Gastroesophageal sphincter (tissue), 4 donors: ENCODE results near the gene BCORL1. TPM values are rescaled to one million over a fixed set of nuclear protein-coding genes. Genes with fewer than 3 reads are reported as not detected.

Experiments
- ATAC-seq: fragments of 150-250 bp; one replicate; pipeline ENCODE4 v1.9.1; 2016; ENCODE audit warnings: mild to moderate bottlenecking, moderate library complexity
- H3K27ac ChIP-seq, 4 donors: fragments of 200-600 bp; sonication (generic) in 3 of 4; 1 replicate in 3 of 4; 2 replicates in 1 of 4; pipeline ENCODE4 v1.5.1; 2016 to 2019
- H3K27me3 ChIP-seq: fragments of 200-600 bp; sonication (generic); one replicate; pipeline ENCODE4 v1.5.1; 2019
- H3K36me3 ChIP-seq, 2 donors: fragments of 200-600 bp; sonication (generic); one replicate each; pipeline ENCODE4 v1.5.1; 2019; ENCODE audit warnings: control low read depth in 1 of 2
- H3K4me1 ChIP-seq, 3 donors: fragments of 200-600 bp; sonication (generic); 1 replicate in 2 of 3; 2 replicates in 1 of 3; pipeline ENCODE4 v1.5.1; 2016 to 2019; ENCODE audit warnings: control low read depth in 2 of 3
- H3K4me3 ChIP-seq, 2 donors: fragments of 200-600 bp; sonication (generic); one replicate each; pipeline ENCODE4 v1.5.1; 2019; ENCODE audit warnings: mild to moderate bottlenecking in 1 of 2, moderate library complexity in 1 of 2
- H3K9me3 ChIP-seq, 3 donors: fragments of 200-600 bp; sonication (generic); one replicate each; pipeline ENCODE4 v1.5.1; 2017 to 2019; ENCODE audit warnings: control low read depth in 2 of 3
- EP300 ChIP-seq: sonication (generic); formaldehyde crosslinking; IDR thresholded peaks from one replicate; pipeline ENCODE4 v1.6.1; 2017; ENCODE audit warnings: antibody characterized with exemption, mild to moderate bottlenecking
- POLR2A ChIP-seq, 2 donors: fragments of 450-650 bp; IDR thresholded peaks; one replicate each; pipeline ENCODE4 v1.6.1; 2017; ENCODE audit warnings: antibody characterized with exemption in 2 of 2, mild to moderate bottlenecking in 2 of 2, moderate library complexity in 1 of 2
- POLR2AphosphoS5 ChIP-seq: sonication (generic); formaldehyde crosslinking; IDR thresholded peaks from one replicate; pipeline ENCODE4 v1.6.1; 2017; ENCODE audit warnings: antibody characterized with exemption
- whole genome bisulfite sequencing, 2 donors: methylation state at CpG; one replicate each; pipeline ENCODE4 v1.1.5; 2018; ENCODE audit warnings: low coverage in 1 of 2; 5-methylcytosine and 5-hydroxymethylcytosine counted together
- total RNA-seq, 4 donors: library from RNA; depleted of rRNA; stranded (reverse); fragments of >200 nt; gene quantifications; one replicate each; pipeline ENCODE4 v1.1.0, GENCODE V29; 2016
- TF ChIP-seq, protein P1 (sequence below), 4 experiments: fragments of 200-600 bp in 2 of 4; fragments of 450-650 bp in 2 of 4; sonication (generic) in 1 of 4; IDR thresholded peaks; one replicate each; pipeline ENCODE4 v1.5.1; 2017 to 2019; ENCODE audit warnings: antibody characterized with exemption in 4 of 4, mild to moderate bottlenecking in 2 of 4, moderate library complexity in 2 of 4

The BCORL1 gene
- total RNA-seq, 4 donors from 2014 or later, result 2.8 to 10.4 (median 6.6) TPM

DNA sequence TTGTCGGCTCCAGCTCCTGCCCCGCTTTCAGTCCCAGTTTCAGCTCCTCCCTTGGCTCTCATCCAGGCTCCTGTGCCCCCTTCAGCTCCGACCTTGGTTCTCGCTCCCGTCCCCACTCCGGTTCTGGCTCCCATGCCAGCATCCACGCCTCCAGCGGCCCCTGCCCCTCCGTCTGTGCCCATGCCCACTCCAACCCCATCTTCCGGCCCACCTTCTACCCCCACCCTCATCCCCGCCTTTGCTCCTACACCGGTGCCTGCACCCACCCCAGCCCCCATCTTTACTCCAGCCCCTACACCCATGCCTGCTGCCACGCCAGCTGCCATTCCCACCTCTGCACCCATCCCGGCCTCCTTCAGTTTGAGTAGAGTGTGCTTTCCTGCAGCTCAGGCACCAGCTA, 31.2 kb downstream of the BCORL1 start:
- Histone ChIP-seq H3K4me1 (peaks cover 0 to 3% (median 0%) of the 10 kb centered on the region in 3 donors), H3K4me3 (no peak overlapping the region), H3K27ac (no peak overlapping the region), H3K36me3 (peaks cover 0 to 57% of the 10 kb centered on the region in 2 donors), H3K27me3 (no peaks in the 10 kb centered on the region), H3K9me3 (no peaks in the 10 kb centered on the region)
- no peak for TF ChIP-seq POLR2A (IDR thresholded peaks at IDR 0.05)
- TF ChIP-seq POLR2AphosphoS5, result no peak
- TF ChIP-seq, protein P1, sequence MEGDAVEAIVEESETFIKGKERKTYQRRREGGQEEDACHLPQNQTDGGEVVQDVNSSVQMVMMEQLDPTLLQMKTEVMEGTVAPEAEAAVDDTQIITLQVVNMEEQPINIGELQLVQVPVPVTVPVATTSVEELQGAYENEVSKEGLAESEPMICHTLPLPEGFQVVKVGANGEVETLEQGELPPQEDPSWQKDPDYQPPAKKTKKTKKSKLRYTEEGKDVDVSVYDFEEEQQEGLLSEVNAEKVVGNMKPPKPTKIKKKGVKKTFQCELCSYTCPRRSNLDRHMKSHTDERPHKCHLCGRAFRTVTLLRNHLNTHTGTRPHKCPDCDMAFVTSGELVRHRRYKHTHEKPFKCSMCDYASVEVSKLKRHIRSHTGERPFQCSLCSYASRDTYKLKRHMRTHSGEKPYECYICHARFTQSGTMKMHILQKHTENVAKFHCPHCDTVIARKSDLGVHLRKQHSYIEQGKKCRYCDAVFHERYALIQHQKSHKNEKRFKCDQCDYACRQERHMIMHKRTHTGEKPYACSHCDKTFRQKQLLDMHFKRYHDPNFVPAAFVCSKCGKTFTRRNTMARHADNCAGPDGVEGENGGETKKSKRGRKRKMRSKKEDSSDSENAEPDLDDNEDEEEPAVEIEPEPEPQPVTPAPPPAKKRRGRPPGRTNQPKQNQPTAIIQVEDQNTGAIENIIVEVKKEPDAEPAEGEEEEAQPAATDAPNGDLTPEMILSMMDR (IDR thresholded peaks at IDR 0.05), result no peak
- TF ChIP-seq EP300, result no peak
- no peak for ATAC-seq
- 69 to 89% methylated on average over 4 to 9 of the region's 14 CpGs for WGBS, 2 donors

DNA sequence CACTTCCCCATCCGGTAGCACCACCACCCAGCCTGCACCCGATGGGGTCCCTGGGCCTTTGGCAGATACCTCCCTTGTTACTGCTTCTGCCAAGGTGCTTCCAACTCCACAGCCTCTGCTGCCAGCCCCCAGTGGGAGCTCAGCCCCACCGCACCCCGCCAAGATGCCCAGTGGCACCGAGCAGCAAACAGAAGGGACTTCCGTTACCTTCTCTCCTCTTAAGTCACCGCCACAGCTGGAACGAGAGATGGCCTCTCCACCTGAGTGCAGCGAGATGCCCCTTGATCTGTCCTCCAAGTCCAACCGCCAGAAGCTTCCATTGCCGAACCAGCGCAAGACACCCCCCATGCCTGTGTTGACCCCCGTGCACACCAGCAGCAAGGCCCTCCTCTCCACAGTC, 31.9 kb downstream of the BCORL1 start:
- peaks cover 0 to 51% of the 10 kb centered on the region in 2 donors for H3K36me3 ChIP-seq
- WGBS, 2 donors, result 100% methylated on average over 1 of the region's 13 CpGs; no CpG with 5 or more reads in 1 of the 2 donors
- no peak for ATAC-seq

DNA sequence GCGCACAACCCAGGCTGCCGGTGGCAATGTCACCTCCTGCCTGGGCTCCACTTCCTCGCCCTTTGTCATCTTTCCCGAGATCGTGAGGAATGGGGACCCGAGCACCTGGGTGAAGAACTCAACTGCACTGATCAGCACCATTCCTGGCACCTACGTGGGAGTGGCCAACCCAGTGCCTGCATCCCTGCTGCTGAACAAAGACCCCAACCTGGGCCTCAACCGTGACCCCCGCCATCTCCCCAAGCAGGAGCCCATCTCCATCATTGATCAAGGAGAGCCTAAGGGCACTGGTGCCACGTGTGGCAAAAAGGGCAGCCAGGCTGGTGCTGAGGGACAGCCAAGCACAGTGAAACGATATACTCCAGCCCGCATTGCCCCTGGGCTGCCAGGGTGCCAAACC, 32.3 kb downstream of the BCORL1 start:
- TF ChIP-seq POLR2AphosphoS5, result no peak
- no peak for TF ChIP-seq POLR2A (IDR thresholded peaks at IDR 0.05)
- TF ChIP-seq, protein P1 (IDR thresholded peaks at IDR 0.05), result no peak
- no peak for TF ChIP-seq EP300
- Histone ChIP-seq H3K27me3 (no peaks in the 10 kb centered on the region), H3K27ac (no peak overlapping the region)

More for the DNA sequence above, 31.9 kb downstream of the BCORL1 start:
- no peaks in the 10 kb centered on the region for H3K27me3 ChIP-seq
- TF ChIP-seq POLR2A (IDR thresholded peaks at IDR 0.05) (no peak), POLR2AphosphoS5 (no peak), EP300 (no peak)
- TF ChIP-seq, protein P1 (IDR thresholded peaks at IDR 0.05), result no peak
- no peaks in the 10 kb centered on the region for H3K9me3 ChIP-seq
- H3K27ac ChIP-seq, result no peak overlapping the region
- no peak overlapping the region for H3K4me3 ChIP-seq
- H3K4me1 ChIP-seq, result peaks cover 0 to 10% (median 0%) of the 10 kb centered on the region in 3 donors

DNA sequence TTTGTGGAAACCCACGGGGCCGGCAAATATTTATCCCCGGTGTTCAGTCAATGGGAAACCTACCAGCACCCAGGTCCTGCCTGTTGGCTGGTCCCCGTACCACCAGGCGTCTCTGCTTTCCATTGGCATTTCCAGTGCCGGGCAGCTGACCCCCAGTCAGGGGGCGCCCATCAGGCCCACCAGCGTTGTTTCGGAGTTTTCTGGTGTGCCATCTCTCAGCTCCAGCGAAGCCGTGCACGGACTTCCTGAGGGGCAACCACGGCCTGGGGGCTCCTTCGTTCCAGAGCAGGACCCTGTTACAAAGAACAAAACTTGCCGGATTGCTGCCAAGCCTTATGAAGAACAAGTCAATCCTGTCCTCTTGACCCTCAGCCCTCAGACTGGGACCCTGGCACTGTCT, 32.7 kb downstream of the BCORL1 start:
- Histone ChIP-seq H3K36me3 (peaks cover 0 to 45% of the 10 kb centered on the region in 2 donors), H3K4me3 (no peak overlapping the region), H3K27ac (no peak overlapping the region), H3K4me1 (peaks cover 0 to 15% (median 0%) of the 10 kb centered on the region in 3 donors), H3K27me3 (no peaks in the 10 kb centered on the region), H3K9me3 (no peaks in the 10 kb centered on the region)
- TF ChIP-seq POLR2A (IDR thresholded peaks at IDR 0.05) (no peak), POLR2AphosphoS5 (no peak), EP300 (no peak)
- TF ChIP-seq, protein P1 (IDR thresholded peaks at IDR 0.05), result no peak
- ATAC-seq, result no peak
- WGBS, 2 donors, result 88% methylated on average over 3 of the region's 15 CpGs; no CpG with 5 or more reads in 1 of the 2 donors

More for the DNA sequence above, 32.3 kb downstream of the BCORL1 start:
- Histone ChIP-seq H3K4me3 (no peak overlapping the region), H3K4me1 (peaks cover 0 to 14% (median 0%) of the 10 kb centered on the region in 3 donors), H3K9me3 (no peaks in the 10 kb centered on the region), H3K36me3 (peaks cover 0 to 47% of the 10 kb centered on the region in 2 donors)
- ATAC-seq, result no peak
- WGBS, 2 donors, result 100% methylated on average over 1 of the region's 12 CpGs; no CpG with 5 or more reads in 1 of the 2 donors

DNA sequence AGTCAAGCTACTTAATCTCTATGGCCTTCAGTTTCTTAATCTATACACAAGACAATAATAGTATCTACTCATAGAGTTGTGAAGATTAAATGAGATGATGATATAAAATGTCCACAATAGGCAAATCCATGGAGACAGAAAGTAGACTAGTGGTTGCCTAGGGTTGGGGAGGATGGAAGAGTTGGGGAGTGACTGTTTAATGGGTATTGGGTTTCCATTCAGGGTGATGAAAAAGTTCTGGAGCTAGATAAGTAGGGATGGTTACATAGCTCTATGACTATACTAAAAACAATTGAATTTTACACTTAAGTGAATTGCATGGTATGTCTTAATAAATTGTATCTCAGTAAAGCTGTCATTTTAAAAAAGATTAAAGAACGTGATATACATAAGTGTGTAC, 35.7 kb downstream of the BCORL1 start:
- Histone ChIP-seq H3K27me3 (no peaks in the 10 kb centered on the region), H3K9me3 (no peaks in the 10 kb centered on the region), H3K4me3 (no peak overlapping the region), H3K27ac (no peak overlapping the region), H3K36me3 (peaks cover 0 to 59% of the 10 kb centered on the region in 2 donors), H3K4me1 (peaks cover 0 to 15% (median 0%) of the 10 kb centered on the region in 3 donors)
- ATAC-seq, result no peak
- TF ChIP-seq POLR2AphosphoS5 (no peak), EP300 (no peak), POLR2A (IDR thresholded peaks at IDR 0.05) (no peak)
- TF ChIP-seq, protein P1 (IDR thresholded peaks at IDR 0.05), result no peak
- 71 to 83% methylated on average over 1 of the region's 1 CpG for WGBS, 2 donors
